ENCODE results near the gene RCAN2. TPM values are rescaled to one million over a fixed set of nuclear protein-coding genes. Genes with fewer than 3 reads are reported as not detected.

Gene RCAN2
- total RNA-seq, 1 experiment from 2014 or later, result 0.44 TPM

GRCh38 chr6:46476301-46476700 is 14.9 kb downstream of the RCAN2 start:
- no peak overlapping the region for H3K4me3 ChIP-seq
- TF ChIP-seq EZH2 (IDR thresholded peaks at IDR 0.05; ENCODE audit: low read depth), result no peak
- no peak for TF ChIP-seq CTCF (conservative IDR thresholded peaks at IDR 0.05)
- DNase-seq, result no peak
- H3K9me2 ChIP-seq (ENCODE audit: insufficient read depth), result no peaks in the 10 kb centered on the region
- intact Hi-C loops (cut with micrococcal nuclease; ENCODE audit: unreplicated experiment), result no loop called here
- POLR2A ChIA-PET (ENCODE audit: unreplicated experiment), result no interaction called here
- no peaks in the 10 kb centered on the region for H4K20me1 ChIP-seq (ENCODE audit: insufficient read depth)
- BruUV-seq (replicated peaks), result no TSS peak
- H3K79me2 ChIP-seq (ENCODE audit: low read depth), result no peaks in the 10 kb centered on the region
- CTCF ChIA-PET, result no interaction called here
- H3F3A ChIP-seq (ENCODE audit: insufficient read depth, low read depth), result no peaks in the 10 kb centered on the region
- no peak overlapping the region for H2AFZ ChIP-seq
- no peaks in the 10 kb centered on the region for H3K27me3 ChIP-seq (ENCODE audit: insufficient read depth, low read depth)
- H3K9me3 ChIP-seq (ENCODE audit: insufficient read depth, low read depth), result no peaks in the 10 kb centered on the region
- H3K4me2 ChIP-seq, result no peak overlapping the region
- no peaks in the 10 kb centered on the region for H3K36me3 ChIP-seq (ENCODE audit: low read depth)
- no peak overlapping the region for H3K27ac ChIP-seq
- H3K4me1 ChIP-seq (replicated peaks; ENCODE audit: insufficient read depth), result no peaks in the 10 kb centered on the region

- CTCF ChIA-PET, result no interaction called here
- Histone ChIP-seq H3K27ac (no peak overlapping the region), H2AFZ (no peak overlapping the region), H4K20me1 (ENCODE audit: insufficient read depth) (no peaks in the 10 kb centered on the region), H3K4me3 (no peak overlapping the region), H3K27me3 (ENCODE audit: insufficient read depth, low read depth) (no peaks in the 10 kb centered on the region), H3K79me2 (ENCODE audit: low read depth) (no peaks in the 10 kb centered on the region), H3F3A (ENCODE audit: insufficient read depth, low read depth) (no peaks in the 10 kb centered on the region), H3K36me3 (ENCODE audit: low read depth) (no peaks in the 10 kb centered on the region), H3K9me3 (ENCODE audit: insufficient read depth, low read depth) (no peaks in the 10 kb centered on the region), H3K4me1 (replicated peaks; ENCODE audit: insufficient read depth) (no peaks in the 10 kb centered on the region), H3K9me2 (ENCODE audit: insufficient read depth) (no peaks in the 10 kb centered on the region), H3K4me2 (no peak overlapping the region)
- POLR2A ChIA-PET (ENCODE audit: unreplicated experiment), result no interaction called here
- no TSS peak for BruUV-seq (replicated peaks)
- intact Hi-C loops (cut with micrococcal nuclease; ENCODE audit: unreplicated experiment), result no loop called here
- DNase-seq, result no peak
- TF ChIP-seq EZH2 (IDR thresholded peaks at IDR 0.05; ENCODE audit: low read depth), result no peak
- TF ChIP-seq CTCF (conservative IDR thresholded peaks at IDR 0.05), result no peak
These were observed 17.4 kb downstream of the RCAN2 start for GRCh38 chr6:46473881-46474280.

- H3K36me3 ChIP-seq (ENCODE audit: low read depth), result no peaks in the 10 kb centered on the region
- no peak overlapping the region for H3K4me3 ChIP-seq
- ChIA-PET POLR2A (ENCODE audit: unreplicated experiment) (no interaction called here), CTCF (no interaction called here)
- H3K4me1 ChIP-seq (replicated peaks; ENCODE audit: insufficient read depth), result no peaks in the 10 kb centered on the region
- H3K27me3 ChIP-seq (ENCODE audit: insufficient read depth, low read depth), result no peaks in the 10 kb centered on the region
- no peak overlapping the region for H3K4me2 ChIP-seq
- no peak for DNase-seq
- H3K9me3 ChIP-seq (ENCODE audit: insufficient read depth, low read depth), result no peaks in the 10 kb centered on the region
- no peak overlapping the region for H3K27ac ChIP-seq
- H3K9me2 ChIP-seq (ENCODE audit: insufficient read depth), result no peaks in the 10 kb centered on the region
- intact Hi-C loops (cut with micrococcal nuclease; ENCODE audit: unreplicated experiment), result no loop called here
- H3F3A ChIP-seq (ENCODE audit: insufficient read depth, low read depth), result no peaks in the 10 kb centered on the region
- no peaks in the 10 kb centered on the region for H4K20me1 ChIP-seq (ENCODE audit: insufficient read depth)
- no peak overlapping the region for H2AFZ ChIP-seq
- TF ChIP-seq CTCF (conservative IDR thresholded peaks at IDR 0.05) (no peak), EZH2 (IDR thresholded peaks at IDR 0.05; ENCODE audit: low read depth) (no peak)
- no peaks in the 10 kb centered on the region for H3K79me2 ChIP-seq (ENCODE audit: low read depth)
- no TSS peak for BruUV-seq (replicated peaks)
These were observed 19.0 kb downstream of the RCAN2 start for GRCh38 chr6:46472243-46472642.

All from PC-9 (cell line).